GM12873 (cell line): ENCODE data around the gene KLHL35.

Source experiments
- CTCF ChIP-seq: IDR thresholded peaks from 2 replicates; pipeline ENCODE4 v1.5.1; 2012; ENCODE audit warnings: low read depth, mild to moderate bottlenecking, moderate library complexity, low read length, control low read depth; ENCODE audit not compliant: insufficient read depth; ENCODE audit errors: missing control alignments

Gene KLHL35

GRCh38 chr11:75467311-75467710 lies 34.3 kb upstream of the KLHL35 start:
- no peak for TF ChIP-seq CTCF

DNA sequence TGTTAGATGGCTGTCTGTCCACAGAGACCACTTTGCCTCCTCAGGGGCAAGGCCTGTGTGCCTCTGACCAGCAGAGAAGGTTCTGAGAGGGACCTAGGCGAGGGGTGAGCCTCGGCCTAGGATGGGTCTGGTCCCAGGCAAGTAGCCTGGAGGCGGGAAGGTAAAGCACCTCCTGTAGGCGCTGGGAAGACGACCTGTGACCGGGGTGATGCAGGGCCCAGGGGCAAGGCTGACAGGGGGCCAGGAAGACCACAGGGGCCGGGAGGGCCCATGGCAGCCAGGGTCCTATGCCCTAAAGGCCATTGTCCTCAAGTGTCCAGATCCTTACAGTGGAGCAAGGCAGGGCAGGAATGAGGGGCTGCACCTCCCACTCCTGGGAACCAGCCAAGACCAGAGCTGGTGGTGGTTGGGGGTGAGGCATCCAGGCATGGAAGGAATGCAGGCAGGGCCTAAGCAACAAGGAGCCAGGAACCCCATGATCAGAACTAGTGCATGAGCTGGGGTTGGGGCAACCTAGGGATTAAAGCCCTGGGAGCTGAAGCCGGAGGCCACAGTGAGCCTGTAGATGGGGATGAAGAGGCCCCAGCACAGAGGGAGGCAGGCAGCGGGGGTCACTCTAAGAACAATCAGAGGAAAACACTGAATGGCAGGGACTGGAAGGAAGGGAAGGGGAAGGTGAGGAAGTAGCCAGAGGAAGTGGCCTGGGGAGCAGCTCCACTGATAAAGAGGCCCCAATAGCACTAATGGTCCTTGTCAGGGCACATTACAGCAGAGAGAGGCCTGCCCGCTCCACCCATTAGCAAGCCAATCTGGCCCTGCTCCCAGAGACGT lies 32.9 kb upstream of the KLHL35 start:
- no peak for TF ChIP-seq CTCF

GRCh38 chr11:75463106-75463774 lies 30.2 kb upstream of the KLHL35 start:
- no peak for TF ChIP-seq CTCF

- TF ChIP-seq CTCF, result no peak
These were observed 29.2 kb upstream of the KLHL35 start for GRCh38 chr11:75462117-75462653.

GRCh38 chr11:75461151-75461550 lies 28.1 kb upstream of the KLHL35 start:
- no peak for TF ChIP-seq CTCF

DNA sequence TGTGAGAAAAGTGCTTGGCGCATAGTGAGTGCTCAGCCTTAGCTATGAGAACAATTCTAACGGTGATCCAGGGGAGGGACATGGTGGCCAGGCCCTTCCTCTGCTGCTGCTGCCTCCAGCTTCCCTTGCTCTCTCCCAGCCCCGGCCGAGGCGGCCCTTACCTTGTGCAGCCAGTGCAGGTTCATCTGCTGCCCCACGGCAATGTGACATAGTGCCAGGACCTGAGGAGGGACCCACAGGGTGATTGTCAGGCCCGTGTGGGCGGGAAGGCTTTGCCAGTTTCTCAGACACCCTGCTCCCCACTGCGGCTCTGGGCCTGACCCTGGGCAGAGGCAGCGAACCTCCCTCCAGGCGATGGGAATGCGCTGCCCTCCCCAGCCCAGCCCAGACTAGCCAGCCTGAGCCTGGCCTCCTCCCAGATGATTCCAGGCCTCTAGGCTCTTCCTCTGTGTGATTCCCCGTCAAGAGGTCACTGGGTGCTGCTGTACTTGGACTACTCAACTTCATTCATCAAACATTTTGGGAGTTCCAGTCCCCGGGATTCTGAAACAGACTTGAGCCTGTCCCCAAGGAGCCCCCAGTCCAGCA lies 23.7 kb upstream of the KLHL35 start:
- TF ChIP-seq CTCF, result no peak

- TF ChIP-seq CTCF, result no peak
These were observed 22.0 kb upstream of the KLHL35 start for GRCh38 chr11:75454987-75455386.
